ENCODE results near the gene GPSM1.

GPSM1 gene

GRCh38 chr9:136377341-136378169 lies 50.2 kb downstream of the GPSM1 start:
- no peak for DNase-seq

GRCh38 chr9:136378170-136379002 lies 51.0 kb downstream of the GPSM1 start:
- DNase-seq = no peak

- no peak for DNase-seq
These were observed 51.6 kb downstream of the GPSM1 start for GRCh38 chr9:136379003-136379287.

GRCh38 chr9:136379401-136379800 lies 52.1 kb downstream of the GPSM1 start:
- no peak for DNase-seq

GRCh38 chr9:136379891-136380290 lies 52.6 kb downstream of the GPSM1 start:
- DNase-seq = no peak

GRCh38 chr9:136380381-136380780 lies 53.0 kb downstream of the GPSM1 start:
- DNase-seq = no peak

GRCh38 chr9:136381311-136381710 lies 54.0 kb downstream of the GPSM1 start:
- DNase-seq = no peak

- DNase-seq = no peak
These were observed 54.7 kb downstream of the GPSM1 start for GRCh38 chr9:136381966-136382513.

- DNase-seq = no peak
These were observed 56.1 kb downstream of the GPSM1 start for GRCh38 chr9:136383436-136383835.

GRCh38 chr9:136385015-136385414 lies 57.7 kb downstream of the GPSM1 start:
- no peak for DNase-seq

GRCh38 chr9:136386018-136386417 lies 58.7 kb downstream of the GPSM1 start:
- no peak for DNase-seq

- no peak for DNase-seq
These were observed 59.9 kb downstream of the GPSM1 start for GRCh38 chr9:136387217-136387616.

GRCh38 chr9:136389396-136389795 lies 62.1 kb downstream of the GPSM1 start:
- no peak for DNase-seq

- DNase-seq = no peak
These were observed 64.6 kb downstream of the GPSM1 start for GRCh38 chr9:136391737-136392537.

GRCh38 chr9:136392538-136393449 lies 65.5 kb downstream of the GPSM1 start:
- DNase-seq = no peak

GRCh38 chr9:136393531-136393930 lies 66.2 kb downstream of the GPSM1 start:
- DNase-seq = no peak

- no peak for DNase-seq
These were observed 67.1 kb downstream of the GPSM1 start for GRCh38 chr9:136394312-136395019.

- DNase-seq = no peak
These were observed 67.6 kb downstream of the GPSM1 start for GRCh38 chr9:136395020-136395340.

GRCh38 chr9:136395345-136396218 lies 68.2 kb downstream of the GPSM1 start:
- no peak for DNase-seq

- no peak for DNase-seq
These were observed 68.8 kb downstream of the GPSM1 start for GRCh38 chr9:136396219-136396515.
